DOHH2 (cell line): ENCODE data around the gene FABP6.

Experiments used
- H3F3A ChIP-seq: fragments of 200-600 bp; sonication (generic), shearing (Covaris generic); 2 replicates; pipeline ENCODE4 v1.6.0; 2016; ENCODE audit warnings: antibody characterized with exemption, mild to moderate bottlenecking; ENCODE audit not compliant: control insufficient read depth, insufficient read depth
- H3K27ac ChIP-seq: fragments of 200-600 bp; sonication (generic); 2 replicates; pipeline ENCODE4 v1.5.1; 2014; ENCODE audit warnings: low read depth, mild to moderate bottlenecking, low read length, moderate library complexity
- H3K27me3 ChIP-seq: fragments of 200-600 bp; sonication (generic); 2 replicates; pipeline ENCODE4 v1.6.1; 2014; ENCODE audit warnings: mild to moderate bottlenecking, low read length, mixed read lengths; ENCODE audit not compliant: control insufficient read depth
- H3K36me3 ChIP-seq: fragments of 200-600 bp; sonication (generic); 2 replicates; pipeline ENCODE4 v1.6.1; 2014; ENCODE audit warnings: mild to moderate bottlenecking, low read length, moderate library complexity, mixed read lengths; ENCODE audit not compliant: control insufficient read depth
- H3K4me1 ChIP-seq: fragments of 200-600 bp; sonication (generic); 2 replicates; pipeline ENCODE4 v1.6.1; 2014; ENCODE audit warnings: mild to moderate bottlenecking, low read length, mixed read lengths; ENCODE audit not compliant: control insufficient read depth
- H3K4me2 ChIP-seq: fragments of 200-600 bp; sonication (generic); 2 replicates; pipeline ENCODE4 v1.6.0; 2014; ENCODE audit warnings: mild to moderate bottlenecking, low read length, moderate library complexity
- H3K4me3 ChIP-seq: fragments of 200-600 bp; sonication (generic); 2 replicates; pipeline ENCODE4 v1.5.1; 2014; ENCODE audit warnings: mild to moderate bottlenecking, low read length, mixed read lengths
- H3K79me2 ChIP-seq: fragments of 200-600 bp; sonication (generic); 2 replicates; pipeline ENCODE4 v1.6.1; 2014; ENCODE audit warnings: mild to moderate bottlenecking, low read length, mixed read lengths; ENCODE audit not compliant: control insufficient read depth
- H3K9me2 ChIP-seq: fragments of 200-600 bp; sonication (generic); replicated peaks from 2 replicates; pipeline ENCODE4 v1.6.1; 2014; ENCODE audit warnings: mild to moderate bottlenecking, low read length, mixed read lengths; ENCODE audit not compliant: control insufficient read depth
- H3K9me3 ChIP-seq: fragments of 200-600 bp; sonication (generic); 2 replicates; pipeline ENCODE4 v1.6.1; 2014; ENCODE audit warnings: antibody characterized with exemption, low read length, mixed read lengths; ENCODE audit not compliant: control insufficient read depth, insufficient read depth
- H4K20me1 ChIP-seq: fragments of 200-600 bp; sonication (generic); 2 replicates; pipeline ENCODE4 v1.6.0; 2014; ENCODE audit warnings: low read depth, mild to moderate bottlenecking, antibody characterized with exemption, low read length, moderate library complexity; ENCODE audit not compliant: control insufficient read depth, insufficient read depth
- EZH2phosphoT487 ChIP-seq: fragments of 200-600 bp; sonication (generic); IDR thresholded peaks from 2 replicates; pipeline ENCODE4 v1.6.1; 2017; ENCODE audit warnings: borderline replicate concordance, mild to moderate bottlenecking, antibody characterized with exemption, low read length, moderate library complexity, mixed read lengths
- TF ChIP-seq, protein P1 (sequence below): fragments of 200-600 bp; sonication (generic); IDR thresholded peaks from one replicate; pipeline ENCODE4 v1.5.1; 2014; ENCODE audit warnings: antibody characterized with exemption, mild to moderate bottlenecking, low read depth, low read length; ENCODE audit not compliant: poor library complexity, severe bottlenecking

Gene FABP6

DNA sequence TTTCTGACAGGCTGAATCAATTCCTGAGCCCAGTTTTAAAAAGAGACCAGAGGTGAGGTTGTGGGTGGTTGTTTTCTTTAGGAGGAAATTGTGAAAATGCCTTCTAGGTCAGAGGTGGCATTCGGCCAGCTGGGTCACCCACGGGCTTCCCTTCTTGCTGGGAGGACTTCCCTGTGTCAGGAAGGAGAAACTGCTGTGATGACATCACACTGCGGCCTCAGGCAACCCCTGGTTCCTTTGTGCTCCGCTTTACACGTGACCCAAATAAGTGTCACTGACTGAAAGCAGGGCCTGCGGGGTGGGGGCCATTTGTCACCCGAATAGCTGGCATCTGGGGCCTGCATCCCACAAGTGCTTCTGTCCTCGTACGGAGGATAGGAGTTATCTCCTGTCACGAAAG is 39.7 kb downstream of the FABP6 start:
- no peak overlapping the region for H3K4me2 ChIP-seq

DNA sequence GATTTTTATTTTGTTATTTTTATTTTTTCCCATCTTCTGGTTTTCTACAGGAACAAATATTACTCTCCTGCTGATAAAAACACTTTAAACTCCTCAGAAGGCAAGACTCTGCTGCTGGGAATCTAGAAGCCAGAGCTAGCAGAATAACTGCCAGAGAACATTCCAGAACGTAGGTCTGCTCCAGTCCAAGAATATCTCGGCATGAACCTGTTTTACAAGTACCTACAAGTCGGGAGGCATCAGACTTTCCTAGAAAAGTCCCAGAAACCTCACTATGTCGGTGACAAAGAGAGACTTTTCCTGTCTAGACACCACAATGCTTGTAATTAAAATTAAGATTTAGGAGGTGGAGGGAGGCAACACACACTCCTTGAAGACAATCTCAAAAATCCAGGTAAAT is 41.4 kb downstream of the FABP6 start:
- TF ChIP-seq, protein P1, sequence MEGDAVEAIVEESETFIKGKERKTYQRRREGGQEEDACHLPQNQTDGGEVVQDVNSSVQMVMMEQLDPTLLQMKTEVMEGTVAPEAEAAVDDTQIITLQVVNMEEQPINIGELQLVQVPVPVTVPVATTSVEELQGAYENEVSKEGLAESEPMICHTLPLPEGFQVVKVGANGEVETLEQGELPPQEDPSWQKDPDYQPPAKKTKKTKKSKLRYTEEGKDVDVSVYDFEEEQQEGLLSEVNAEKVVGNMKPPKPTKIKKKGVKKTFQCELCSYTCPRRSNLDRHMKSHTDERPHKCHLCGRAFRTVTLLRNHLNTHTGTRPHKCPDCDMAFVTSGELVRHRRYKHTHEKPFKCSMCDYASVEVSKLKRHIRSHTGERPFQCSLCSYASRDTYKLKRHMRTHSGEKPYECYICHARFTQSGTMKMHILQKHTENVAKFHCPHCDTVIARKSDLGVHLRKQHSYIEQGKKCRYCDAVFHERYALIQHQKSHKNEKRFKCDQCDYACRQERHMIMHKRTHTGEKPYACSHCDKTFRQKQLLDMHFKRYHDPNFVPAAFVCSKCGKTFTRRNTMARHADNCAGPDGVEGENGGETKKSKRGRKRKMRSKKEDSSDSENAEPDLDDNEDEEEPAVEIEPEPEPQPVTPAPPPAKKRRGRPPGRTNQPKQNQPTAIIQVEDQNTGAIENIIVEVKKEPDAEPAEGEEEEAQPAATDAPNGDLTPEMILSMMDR, result no peak
- TF ChIP-seq EZH2phosphoT487, result no peak
- no peak overlapping the region for H3K4me3 ChIP-seq
- H3K36me3 ChIP-seq, result no peaks in the 10 kb centered on the region
- H3K4me1 ChIP-seq, result peaks cover 9% of the 10 kb centered on the region
- H3F3A ChIP-seq, result no peaks in the 10 kb centered on the region
- no peaks in the 10 kb centered on the region for H3K79me2 ChIP-seq
- H4K20me1 ChIP-seq, result no peaks in the 10 kb centered on the region
- no peak overlapping the region for H3K27ac ChIP-seq
- no peak overlapping the region for H3K4me2 ChIP-seq
- H3K27me3 ChIP-seq, result peaks cover 27% of the 10 kb centered on the region
- H3K9me2 ChIP-seq, result no peaks in the 10 kb centered on the region
- no peaks in the 10 kb centered on the region for H3K9me3 ChIP-seq

More for the DNA sequence above, 39.7 kb downstream of the FABP6 start:
- peaks cover 27% of the 10 kb centered on the region for H3K27me3 ChIP-seq
- TF ChIP-seq, protein P1, result no peak
- no peak for TF ChIP-seq EZH2phosphoT487
- H3K36me3 ChIP-seq, result no peaks in the 10 kb centered on the region
- H3K9me2 ChIP-seq, result no peaks in the 10 kb centered on the region
- H3K79me2 ChIP-seq, result no peaks in the 10 kb centered on the region
- no peaks in the 10 kb centered on the region for H4K20me1 ChIP-seq
- no peak overlapping the region for H3K27ac ChIP-seq
- H3K4me3 ChIP-seq, result no peak overlapping the region
- no peaks in the 10 kb centered on the region for H3F3A ChIP-seq
- H3K9me3 ChIP-seq, result no peaks in the 10 kb centered on the region
- peaks cover 9% of the 10 kb centered on the region for H3K4me1 ChIP-seq

DNA sequence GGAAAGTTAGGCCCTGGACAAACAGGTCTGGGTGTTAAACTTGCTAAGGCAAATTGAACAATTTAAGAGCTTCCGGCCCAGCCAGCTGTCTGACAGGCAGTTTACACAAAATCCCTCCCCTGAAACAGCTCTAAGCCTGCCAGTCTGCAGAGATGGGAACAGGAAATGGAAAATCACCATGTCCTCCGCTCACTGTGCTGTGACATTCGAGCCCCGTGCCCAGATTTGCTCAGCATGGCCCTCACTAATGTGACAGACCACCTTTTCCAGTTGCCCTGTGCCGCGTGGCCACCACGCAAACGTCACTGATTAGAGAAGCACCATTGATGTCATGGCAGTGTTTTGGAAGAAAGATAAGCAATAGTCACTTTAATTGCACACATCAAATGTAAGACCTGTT is 42.1 kb downstream of the FABP6 start:
- no peaks in the 10 kb centered on the region for H4K20me1 ChIP-seq
- H3K9me3 ChIP-seq, result no peaks in the 10 kb centered on the region
- no peak overlapping the region for H3K4me3 ChIP-seq
- H3K9me2 ChIP-seq, result no peaks in the 10 kb centered on the region
- no peaks in the 10 kb centered on the region for H3F3A ChIP-seq
- H3K79me2 ChIP-seq, result no peaks in the 10 kb centered on the region
- TF ChIP-seq, protein P1, result no peak
- no peak for TF ChIP-seq EZH2phosphoT487
- H3K36me3 ChIP-seq, result no peaks in the 10 kb centered on the region
- peaks cover 9% of the 10 kb centered on the region for H3K4me1 ChIP-seq
- H3K27ac ChIP-seq, result no peak overlapping the region
- H3K27me3 ChIP-seq, result peaks cover 27% of the 10 kb centered on the region
- H3K4me2 ChIP-seq, result peak overlapping the region; percentile 39

DNA sequence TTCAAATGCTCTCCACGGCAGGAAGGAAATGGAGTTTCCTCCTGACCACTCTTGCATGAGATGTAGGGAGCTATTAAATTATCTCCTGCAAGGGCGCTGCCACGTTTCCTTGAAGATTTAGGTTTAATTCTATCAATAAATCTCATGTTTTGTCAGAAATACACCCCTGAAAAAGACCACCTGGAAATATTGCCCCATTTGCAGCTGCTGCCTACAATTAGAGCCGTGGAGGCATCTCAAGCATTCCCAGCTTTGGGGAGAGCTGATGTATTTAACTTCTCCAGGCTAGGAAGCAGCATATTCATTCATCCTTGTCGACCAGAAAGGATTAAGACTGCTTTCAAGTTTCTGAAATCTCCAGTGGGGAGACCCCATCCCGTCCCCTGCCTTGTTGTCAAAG is 42.5 kb downstream of the FABP6 start:
- Histone ChIP-seq H3K27ac (no peak overlapping the region), H3K36me3 (no peaks in the 10 kb centered on the region), H3K79me2 (no peaks in the 10 kb centered on the region), H3K4me3 (no peak overlapping the region), H3K4me2 (peak overlapping the region; percentile 39), H3K4me1 (peaks cover 9% of the 10 kb centered on the region), H3K9me3 (no peaks in the 10 kb centered on the region), H3F3A (no peaks in the 10 kb centered on the region), H3K27me3 (peaks cover 27% of the 10 kb centered on the region), H3K9me2 (no peaks in the 10 kb centered on the region), H4K20me1 (no peaks in the 10 kb centered on the region)
- no peak for TF ChIP-seq EZH2phosphoT487
